Rectal smooth muscle tissue (tissue), 1 donor: ENCODE measurements around the gene MEPCE.

Source experiments
- H3K27ac ChIP-seq: one replicate; pipeline ENCODE4 v1.7.0; 2013; ENCODE audit warnings: low read depth, low read length, inconsistent platforms
- H3K27me3 ChIP-seq: one replicate; pipeline ENCODE4 v1.7.0; 2013; ENCODE audit warnings: low read length; ENCODE audit not compliant: control insufficient read depth, insufficient read depth
- H3K36me3 ChIP-seq: one replicate; pipeline ENCODE4 v1.7.0; 2013; ENCODE audit warnings: low read length; ENCODE audit not compliant: control insufficient read depth, insufficient read depth
- H3K4me1 ChIP-seq: one replicate; pipeline ENCODE4 v1.7.0; 2013; ENCODE audit warnings: low read length; ENCODE audit not compliant: control insufficient read depth, insufficient read depth
- H3K4me3 ChIP-seq: one replicate; pipeline ENCODE4 v1.7.0; 2013; ENCODE audit warnings: low read length
- H3K9ac ChIP-seq: one replicate; pipeline ENCODE4 v1.7.0; 2013; ENCODE audit warnings: low read length

The MEPCE gene

GRCh38 chr7:100415448-100415847, 14.2 kb upstream of the MEPCE start:
- no peak overlapping the region for H3K27ac ChIP-seq
- no peaks in the 10 kb centered on the region for H3K27me3 ChIP-seq
- H3K4me1 ChIP-seq, result no peaks in the 10 kb centered on the region
- no peak overlapping the region for H3K9ac ChIP-seq
- H3K4me3 ChIP-seq, result no peak overlapping the region
- no peaks in the 10 kb centered on the region for H3K36me3 ChIP-seq

- Histone ChIP-seq H3K27ac (no peak overlapping the region), H3K9ac (no peak overlapping the region), H3K4me3 (no peak overlapping the region), H3K4me1 (no peaks in the 10 kb centered on the region), H3K36me3 (no peaks in the 10 kb centered on the region), H3K27me3 (no peaks in the 10 kb centered on the region)
These were observed 10.5 kb upstream of the MEPCE start for GRCh38 chr7:100418930-100419659.

GRCh38 chr7:100419660-100420226, 9.9 kb upstream of the MEPCE start:
- no peak overlapping the region for H3K9ac ChIP-seq
- no peak overlapping the region for H3K4me3 ChIP-seq

GRCh38 chr7:100423315-100423714, 6.3 kb upstream of the MEPCE start:
- Histone ChIP-seq H3K27me3 (no peaks in the 10 kb centered on the region), H3K27ac (no peak overlapping the region), H3K9ac (no peak overlapping the region), H3K36me3 (no peaks in the 10 kb centered on the region), H3K4me3 (no peak overlapping the region), H3K4me1 (no peaks in the 10 kb centered on the region)

More at GRCh38 chr7:100419660-100420226, 9.9 kb upstream of the MEPCE start:
- H3K4me1 ChIP-seq, result no peaks in the 10 kb centered on the region
- no peaks in the 10 kb centered on the region for H3K27me3 ChIP-seq
- H3K36me3 ChIP-seq, result no peaks in the 10 kb centered on the region
- H3K27ac ChIP-seq, result no peak overlapping the region

GRCh38 chr7:100425347-100425746, 4.3 kb upstream of the MEPCE start:
- H3K36me3 ChIP-seq, result no peaks in the 10 kb centered on the region
- H3K27me3 ChIP-seq, result no peaks in the 10 kb centered on the region
- no peaks in the 10 kb centered on the region for H3K4me1 ChIP-seq
- H3K9ac ChIP-seq, result no peak overlapping the region
- no peak overlapping the region for H3K27ac ChIP-seq
- no peak overlapping the region for H3K4me3 ChIP-seq

- H3K9ac ChIP-seq, result no peak overlapping the region
- peaks cover 6% of the 10 kb centered on the region for H3K4me1 ChIP-seq
These were observed 3.1 kb upstream of the MEPCE start for GRCh38 chr7:100426516-100426915.

GRCh38 chr7:100427762-100428198, 1.9 kb upstream of the MEPCE start:
- H3K27ac ChIP-seq, result peak overlapping the region; percentile 100
- H3K9ac ChIP-seq, result no peak overlapping the region
- no peaks in the 10 kb centered on the region for H3K36me3 ChIP-seq
- H3K4me3 ChIP-seq, result peak overlapping the region; percentile 88
- H3K27me3 ChIP-seq, result no peaks in the 10 kb centered on the region
- H3K4me1 ChIP-seq, result peaks cover 6% of the 10 kb centered on the region

More at GRCh38 chr7:100426516-100426915, 3.1 kb upstream of the MEPCE start:
- Histone ChIP-seq H3K27me3 (no peaks in the 10 kb centered on the region), H3K4me3 (no peak overlapping the region), H3K36me3 (no peaks in the 10 kb centered on the region), H3K27ac (no peak overlapping the region)

- peaks cover 6% of the 10 kb centered on the region for H3K4me1 ChIP-seq
- H3K27ac ChIP-seq, result peak within 1 kb of the TSS; percentile 100
- peak within 1 kb of the TSS; percentile 95 for H3K4me3 ChIP-seq
- H3K9ac ChIP-seq, result peak within 1 kb of the TSS; percentile 96
- H3K36me3 ChIP-seq, result no peaks in the 10 kb centered on the region
- no peaks in the 10 kb centered on the region for H3K27me3 ChIP-seq
These were observed 1.2 kb upstream of the MEPCE start, which contains the start of gene ZCWPW1 for GRCh38 chr7:100428199-100428966. Gene ZCWPW1 (minus strand): TSS chr7:100428703. CDS start chr7:100420649, 8,054 bp downstream.

GRCh38 chr7:100428967-100429636, 529 bp upstream of the MEPCE start:
- peak overlapping the region; percentile 95 for H3K4me3 ChIP-seq

GRCh38 chr7:100430493-100431285, 1.1 kb downstream of the MEPCE start:
- H3K36me3 ChIP-seq, result peaks cover 5% of the 10 kb centered on the region
- H3K9ac ChIP-seq, result peak overlapping the region; percentile 36
- H3K4me3 ChIP-seq, result peak overlapping the region; percentile 95
- peaks cover 11% of the 10 kb centered on the region for H3K4me1 ChIP-seq
- H3K27ac ChIP-seq, result peak overlapping the region; percentile 100
- no peaks in the 10 kb centered on the region for H3K27me3 ChIP-seq

More at GRCh38 chr7:100428967-100429636, 529 bp upstream of the MEPCE start:
- no peaks in the 10 kb centered on the region for H3K27me3 ChIP-seq
- peaks cover 5% of the 10 kb centered on the region for H3K36me3 ChIP-seq
- H3K27ac ChIP-seq, result peak overlapping the region; percentile 100
- H3K4me1 ChIP-seq, result peaks cover 6% of the 10 kb centered on the region
- peak overlapping the region; percentile 92 for H3K9ac ChIP-seq

GRCh38 chr7:100431286-100431735, 1.7 kb downstream of the MEPCE start:
- H3K27me3 ChIP-seq, result no peaks in the 10 kb centered on the region
- peaks cover 5% of the 10 kb centered on the region for H3K36me3 ChIP-seq
- peaks cover 11% of the 10 kb centered on the region for H3K4me1 ChIP-seq
- no peak overlapping the region for H3K9ac ChIP-seq
- peak overlapping the region; percentile 18 for H3K4me3 ChIP-seq
- peak overlapping the region; percentile 12 for H3K27ac ChIP-seq
